IPS-18a (cell line): ENCODE measurements around the gene PFKL.

Experiments used
- H3K27ac ChIP-seq: one replicate; pipeline ENCODE4 v1.5.1; 2013; ENCODE audit warnings: low read length
- H3K27me3 ChIP-seq: one replicate; pipeline ENCODE4 v1.6.1; 2013; ENCODE audit warnings: mild to moderate bottlenecking, low read length; ENCODE audit not compliant: control insufficient read depth, insufficient read depth
- H3K36me3 ChIP-seq: one replicate; pipeline ENCODE4 v1.6.1; 2013; ENCODE audit warnings: low read depth, low read length; ENCODE audit not compliant: control insufficient read depth
- H3K4me1 ChIP-seq: one replicate; pipeline ENCODE4 v1.6.1; 2013; ENCODE audit warnings: low read depth, low read length; ENCODE audit not compliant: control insufficient read depth
- H3K4me3 ChIP-seq: one replicate; pipeline ENCODE4 v1.5.1; 2013; ENCODE audit warnings: low read length
- H3K9ac ChIP-seq: one replicate; pipeline ENCODE4 v1.6.1; 2013; ENCODE audit warnings: mild to moderate bottlenecking, low read length, moderate library complexity
- H3K9me3 ChIP-seq: one replicate; pipeline ENCODE4 v1.6.1; 2013; ENCODE audit warnings: low read depth, low read length; ENCODE audit not compliant: control insufficient read depth

PFKL gene

GRCh38 chr21:44310628-44311507 lies 11.0 kb downstream of the PFKL start:
- peaks cover 7% of the 10 kb centered on the region for H3K36me3 ChIP-seq
- H3K9ac ChIP-seq = no peak overlapping the region
- no peaks in the 10 kb centered on the region for H3K9me3 ChIP-seq
- H3K27ac ChIP-seq = no peak overlapping the region
- H3K4me1 ChIP-seq = no peaks in the 10 kb centered on the region
- no peak overlapping the region for H3K4me3 ChIP-seq
- H3K27me3 ChIP-seq = no peaks in the 10 kb centered on the region

DNA sequence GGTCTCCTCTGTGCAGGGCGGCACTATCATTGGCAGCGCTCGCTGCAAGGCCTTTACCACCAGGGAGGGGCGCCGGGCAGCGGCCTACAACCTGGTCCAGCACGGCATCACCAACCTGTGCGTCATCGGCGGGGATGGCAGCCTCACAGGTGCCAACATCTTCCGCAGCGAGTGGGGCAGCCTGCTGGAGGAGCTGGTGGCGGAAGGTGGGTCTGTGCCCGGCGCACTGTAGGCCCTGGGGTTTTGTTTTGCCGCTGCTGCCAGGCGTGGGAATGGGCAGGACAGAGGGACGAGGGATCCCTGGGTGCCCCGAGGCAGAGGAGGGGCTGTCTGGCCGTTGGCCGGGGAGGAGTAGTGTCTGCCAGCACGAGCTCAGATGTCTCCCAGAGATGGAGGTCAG lies 12.2 kb downstream of the PFKL start:
- Histone ChIP-seq H3K4me1 (no peaks in the 10 kb centered on the region), H3K9ac (no peak overlapping the region), H3K27ac (no peak overlapping the region), H3K9me3 (no peaks in the 10 kb centered on the region), H3K27me3 (no peaks in the 10 kb centered on the region), H3K36me3 (peaks cover 7% of the 10 kb centered on the region), H3K4me3 (no peak overlapping the region)

GRCh38 chr21:44312716-44313115 lies 12.9 kb downstream of the PFKL start:
- peaks cover 7% of the 10 kb centered on the region for H3K36me3 ChIP-seq
- no peaks in the 10 kb centered on the region for H3K9me3 ChIP-seq
- H3K9ac ChIP-seq = no peak overlapping the region
- no peaks in the 10 kb centered on the region for H3K4me1 ChIP-seq
- H3K4me3 ChIP-seq = no peak overlapping the region
- no peaks in the 10 kb centered on the region for H3K27me3 ChIP-seq
- H3K27ac ChIP-seq = no peak overlapping the region

GRCh38 chr21:44313451-44313850 lies 13.6 kb downstream of the PFKL start:
- Histone ChIP-seq H3K36me3 (peaks cover 7% of the 10 kb centered on the region), H3K27me3 (no peaks in the 10 kb centered on the region), H3K4me3 (no peak overlapping the region), H3K27ac (no peak overlapping the region), H3K4me1 (no peaks in the 10 kb centered on the region), H3K9me3 (no peaks in the 10 kb centered on the region), H3K9ac (no peak overlapping the region)

DNA sequence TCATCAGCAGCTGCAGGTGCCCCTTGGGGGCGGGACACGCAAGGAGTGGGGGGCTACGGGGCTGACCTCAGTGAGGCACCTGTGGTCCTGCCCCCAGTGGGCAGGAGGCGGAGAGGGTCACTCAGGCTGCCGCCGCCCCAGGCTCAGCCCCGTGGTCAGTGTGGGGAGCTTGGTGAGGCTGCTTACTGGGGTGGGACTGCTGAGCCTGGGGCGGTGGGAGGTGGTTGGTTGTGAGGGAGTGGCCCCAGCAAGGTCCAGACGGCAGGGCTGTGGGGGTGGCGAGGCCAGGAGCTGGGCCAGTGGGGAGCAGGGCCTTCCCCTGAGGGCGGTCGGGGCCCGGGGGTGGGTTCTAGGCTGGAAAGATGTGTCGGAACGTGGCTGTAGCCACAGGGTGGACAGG lies 14.3 kb downstream of the PFKL start:
- peaks cover 7% of the 10 kb centered on the region for H3K36me3 ChIP-seq
- H3K27ac ChIP-seq = no peak overlapping the region
- no peak overlapping the region for H3K9ac ChIP-seq
- no peaks in the 10 kb centered on the region for H3K4me1 ChIP-seq
- no peaks in the 10 kb centered on the region for H3K9me3 ChIP-seq
- no peaks in the 10 kb centered on the region for H3K27me3 ChIP-seq
- H3K4me3 ChIP-seq = no peak overlapping the region

DNA sequence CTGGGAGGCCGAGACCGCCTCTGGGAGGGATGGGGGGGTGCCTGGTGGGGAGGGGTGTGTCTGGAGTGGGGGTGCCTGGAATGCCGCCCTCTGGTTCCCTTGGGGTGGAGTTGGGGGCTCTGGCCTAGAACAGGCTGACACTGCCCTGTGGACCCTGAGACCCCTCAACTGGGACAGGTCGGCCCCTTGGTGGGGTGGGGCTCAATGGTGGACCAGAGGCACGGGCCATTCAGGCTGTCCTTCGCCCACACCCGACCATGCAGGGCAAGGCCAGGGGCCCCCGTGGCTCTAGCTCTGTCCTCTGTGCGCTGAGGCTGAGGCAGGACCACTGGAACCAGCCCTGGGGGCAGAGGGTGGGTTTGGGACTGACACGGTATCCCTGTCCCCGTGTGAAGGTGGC lies 14.7 kb downstream of the PFKL start:
- Histone ChIP-seq H3K4me1 (no peaks in the 10 kb centered on the region), H3K27me3 (no peaks in the 10 kb centered on the region), H3K4me3 (no peak overlapping the region), H3K27ac (no peak overlapping the region), H3K36me3 (peaks cover 7% of the 10 kb centered on the region), H3K9ac (no peak overlapping the region), H3K9me3 (no peaks in the 10 kb centered on the region)

DNA sequence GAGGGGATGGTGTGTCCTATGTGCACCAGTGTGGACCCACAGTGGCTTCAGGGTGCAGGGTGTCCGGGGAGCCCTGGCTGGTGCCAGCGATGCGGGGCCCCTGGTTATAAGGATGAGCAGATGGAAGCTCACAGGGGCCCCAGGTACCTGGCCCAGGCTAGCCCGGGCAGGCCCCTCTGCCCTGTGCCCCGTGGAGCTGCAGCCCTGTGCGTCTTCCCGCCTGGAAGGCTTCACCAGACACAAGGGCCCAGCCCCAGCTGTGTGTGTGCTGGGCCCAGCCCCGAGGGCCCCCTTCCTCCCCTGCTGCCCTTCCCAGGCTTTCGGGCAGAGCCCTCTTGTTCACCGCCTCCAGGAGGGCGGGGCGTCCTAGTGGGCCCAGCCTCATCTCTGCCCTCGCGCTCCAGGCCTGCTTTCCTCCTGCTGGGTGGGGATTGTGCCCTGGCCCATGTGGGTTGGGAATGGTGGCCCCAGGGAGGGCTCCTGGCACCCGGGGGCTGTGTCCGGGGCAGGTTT lies 15.9 kb downstream of the PFKL start:
- Histone ChIP-seq H3K4me3 (no peak overlapping the region), H3K27ac (no peak overlapping the region)

GRCh38 chr21:44316277-44316900 lies 16.5 kb downstream of the PFKL start:
- Histone ChIP-seq H3K27me3 (no peaks in the 10 kb centered on the region), H3K27ac (no peak overlapping the region), H3K9me3 (no peaks in the 10 kb centered on the region), H3K9ac (no peak overlapping the region), H3K4me3 (no peak overlapping the region), H3K4me1 (no peaks in the 10 kb centered on the region), H3K36me3 (peaks cover under 1% of the 10 kb centered on the region)

More for the DNA sequence above, 15.9 kb downstream of the PFKL start:
- no peaks in the 10 kb centered on the region for H3K27me3 ChIP-seq
- no peak overlapping the region for H3K9ac ChIP-seq
- H3K9me3 ChIP-seq = no peaks in the 10 kb centered on the region
- peaks cover 7% of the 10 kb centered on the region for H3K36me3 ChIP-seq
- H3K4me1 ChIP-seq = no peaks in the 10 kb centered on the region

GRCh38 chr21:44317241-44317782 lies 17.5 kb downstream of the PFKL start:
- Histone ChIP-seq H3K36me3 (no peaks in the 10 kb centered on the region), H3K9me3 (no peaks in the 10 kb centered on the region)

DNA sequence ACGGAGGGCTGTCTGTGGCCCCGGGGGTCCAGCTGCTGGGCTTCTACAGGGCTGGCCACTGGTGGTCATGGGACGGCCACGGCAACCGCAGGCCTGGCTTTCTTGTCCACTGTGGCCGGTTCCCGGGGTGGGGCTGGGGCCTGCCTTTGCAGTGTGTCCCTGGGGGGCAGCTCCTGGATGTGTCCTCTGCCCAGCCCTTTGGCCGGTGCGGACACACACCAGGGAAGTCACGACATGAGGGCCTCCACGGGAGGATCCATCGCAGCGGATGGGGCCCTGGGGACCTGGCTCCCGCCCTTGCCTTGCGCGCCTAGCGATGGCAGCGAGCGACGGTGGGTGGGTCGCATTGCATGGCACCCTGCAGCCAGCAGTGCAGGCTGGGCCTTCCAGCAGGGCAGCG lies 18.0 kb downstream of the PFKL start:
- Histone ChIP-seq H3K4me3 (no peak overlapping the region), H3K27ac (no peak overlapping the region), H3K36me3 (no peaks in the 10 kb centered on the region), H3K27me3 (no peaks in the 10 kb centered on the region), H3K9ac (no peak overlapping the region), H3K9me3 (no peaks in the 10 kb centered on the region), H3K4me1 (no peaks in the 10 kb centered on the region)

More at GRCh38 chr21:44317241-44317782, 17.5 kb downstream of the PFKL start:
- Histone ChIP-seq H3K9ac (no peak overlapping the region), H3K27ac (no peak overlapping the region), H3K27me3 (no peaks in the 10 kb centered on the region), H3K4me3 (no peak overlapping the region), H3K4me1 (no peaks in the 10 kb centered on the region)

GRCh38 chr21:44318489-44319285 lies 18.8 kb downstream of the PFKL start:
- no peaks in the 10 kb centered on the region for H3K27me3 ChIP-seq
- H3K4me3 ChIP-seq = no peak overlapping the region
- no peaks in the 10 kb centered on the region for H3K9me3 ChIP-seq
- H3K27ac ChIP-seq = no peak overlapping the region
- no peaks in the 10 kb centered on the region for H3K4me1 ChIP-seq
- no peaks in the 10 kb centered on the region for H3K36me3 ChIP-seq
- H3K9ac ChIP-seq = no peak overlapping the region
